OCI-LY1 (cell line): Measurements from ENCODE around the gene ATP5PF.

ENCODE experiments used
- EZH2 ChIP-seq: fragments of 200-600 bp; sonication (generic), shearing (Covaris generic); IDR thresholded peaks from 2 replicates; pipeline ENCODE4 v1.8.0; 2017; ENCODE audit warnings: borderline replicate concordance, mixed run types, mild to moderate bottlenecking, antibody characterized with exemption, low read length, moderate library complexity, mixed read lengths
- TF ChIP-seq, protein P1 (sequence below): fragments of 200-600 bp; sonication (generic), shearing (Covaris generic); IDR thresholded peaks from 2 replicates; pipeline ENCODE4 v1.5.1; 2017; ENCODE audit warnings: mild to moderate bottlenecking, antibody characterized with exemption, low read length, moderate library complexity, mixed read lengths

DNA sequence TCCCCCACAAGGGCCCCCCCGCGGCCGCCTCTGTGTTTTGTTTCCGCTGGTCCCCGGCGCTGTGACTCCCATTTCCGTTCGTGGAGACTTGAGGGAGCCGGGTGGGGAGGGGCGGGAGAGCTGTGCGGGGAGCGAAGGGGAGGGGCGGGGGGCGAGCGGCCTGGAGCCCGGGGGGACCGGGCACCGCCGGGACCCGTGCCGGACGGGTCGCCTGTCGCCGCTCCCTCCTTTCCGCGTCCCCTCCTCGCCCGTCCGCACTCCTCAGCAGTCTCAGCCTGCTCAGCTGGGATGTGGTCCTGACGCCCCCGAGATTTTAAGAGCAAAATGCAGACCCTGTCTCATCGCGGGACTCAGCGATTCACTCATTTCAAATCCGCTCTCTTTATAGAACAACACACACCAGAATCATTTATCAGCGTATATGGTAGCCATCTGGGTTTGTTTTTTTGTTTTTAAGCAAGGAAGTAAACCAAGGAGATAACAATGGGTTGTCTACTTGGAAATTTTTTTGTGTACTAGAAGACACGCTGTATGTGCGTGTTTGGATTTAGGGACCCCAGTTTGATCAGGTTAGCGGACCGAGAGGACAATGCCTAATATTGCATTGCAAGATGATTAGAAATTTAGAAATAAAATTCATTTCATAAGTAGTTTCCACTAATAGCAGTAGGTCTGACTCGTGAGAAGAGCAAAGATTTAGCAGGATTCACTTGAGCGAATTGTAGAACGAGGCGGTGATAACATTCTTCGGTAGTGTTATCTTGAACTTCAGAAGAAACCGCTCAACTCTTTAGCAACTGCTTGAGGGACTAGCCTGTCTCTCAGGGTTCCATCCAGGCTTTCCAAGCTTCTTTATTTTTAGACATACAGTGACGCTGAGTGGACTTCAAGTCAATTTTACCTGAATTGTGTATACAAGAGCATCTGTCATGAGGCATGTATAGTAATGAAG lies 1.2 kb upstream of the ATP5PF start:
- TF ChIP-seq, protein P1, sequence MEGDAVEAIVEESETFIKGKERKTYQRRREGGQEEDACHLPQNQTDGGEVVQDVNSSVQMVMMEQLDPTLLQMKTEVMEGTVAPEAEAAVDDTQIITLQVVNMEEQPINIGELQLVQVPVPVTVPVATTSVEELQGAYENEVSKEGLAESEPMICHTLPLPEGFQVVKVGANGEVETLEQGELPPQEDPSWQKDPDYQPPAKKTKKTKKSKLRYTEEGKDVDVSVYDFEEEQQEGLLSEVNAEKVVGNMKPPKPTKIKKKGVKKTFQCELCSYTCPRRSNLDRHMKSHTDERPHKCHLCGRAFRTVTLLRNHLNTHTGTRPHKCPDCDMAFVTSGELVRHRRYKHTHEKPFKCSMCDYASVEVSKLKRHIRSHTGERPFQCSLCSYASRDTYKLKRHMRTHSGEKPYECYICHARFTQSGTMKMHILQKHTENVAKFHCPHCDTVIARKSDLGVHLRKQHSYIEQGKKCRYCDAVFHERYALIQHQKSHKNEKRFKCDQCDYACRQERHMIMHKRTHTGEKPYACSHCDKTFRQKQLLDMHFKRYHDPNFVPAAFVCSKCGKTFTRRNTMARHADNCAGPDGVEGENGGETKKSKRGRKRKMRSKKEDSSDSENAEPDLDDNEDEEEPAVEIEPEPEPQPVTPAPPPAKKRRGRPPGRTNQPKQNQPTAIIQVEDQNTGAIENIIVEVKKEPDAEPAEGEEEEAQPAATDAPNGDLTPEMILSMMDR: no peak
- no peak for TF ChIP-seq EZH2
